ENCODE measurements around the gene SCUBE1.

Gene SCUBE1

DNA sequence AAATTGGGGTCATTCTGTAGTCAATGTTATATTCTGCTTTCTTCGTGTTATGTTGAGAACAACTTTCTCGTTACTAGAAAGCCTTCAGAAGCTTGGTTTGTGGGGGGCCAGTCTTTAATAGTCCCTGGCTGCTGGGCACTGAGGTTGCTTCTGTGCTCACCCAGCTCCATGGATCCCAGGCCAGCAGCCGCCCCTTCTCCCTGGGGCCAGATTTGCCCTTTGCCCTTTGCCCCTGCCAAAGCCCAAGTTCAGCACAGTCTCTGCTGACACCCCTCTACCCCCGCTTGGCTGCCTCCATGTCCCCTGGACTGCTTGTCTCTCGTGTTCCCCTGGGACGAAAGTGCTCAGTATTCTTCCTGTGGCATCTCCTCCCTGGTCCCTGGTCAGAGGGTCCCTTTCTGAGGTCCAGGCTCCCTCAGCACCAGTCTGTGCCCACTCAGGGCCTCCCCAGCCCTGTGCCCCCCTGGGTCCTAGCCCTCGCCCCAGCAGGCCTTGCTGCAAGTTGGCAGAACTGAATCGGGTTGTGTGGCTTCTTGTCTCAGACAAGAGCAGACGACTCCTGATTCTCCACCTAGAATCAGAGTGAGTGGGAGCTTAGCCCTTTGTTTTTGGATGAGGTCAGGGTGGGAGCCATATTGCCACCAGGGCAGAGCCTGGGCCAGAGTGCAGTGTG lies 185.2 kb downstream of the SCUBE1 start:
- Mint-ChIP-seq H3K4me3 (no peak overlapping the region), H3K4me1 (peaks cover 2% of the 10 kb centered on the region), H3K27ac (peak overlapping the region in 1 of 3 experiments; percentile 24), H3K9me3 (no peaks in the 10 kb centered on the region), H3K27me3 (ENCODE audit: low read depth) (peaks cover 6% of the 10 kb centered on the region), H3K36me3 (ENCODE audit: low read depth) (no peaks in the 10 kb centered on the region)
- TF ChIP-seq, protein P1, sequence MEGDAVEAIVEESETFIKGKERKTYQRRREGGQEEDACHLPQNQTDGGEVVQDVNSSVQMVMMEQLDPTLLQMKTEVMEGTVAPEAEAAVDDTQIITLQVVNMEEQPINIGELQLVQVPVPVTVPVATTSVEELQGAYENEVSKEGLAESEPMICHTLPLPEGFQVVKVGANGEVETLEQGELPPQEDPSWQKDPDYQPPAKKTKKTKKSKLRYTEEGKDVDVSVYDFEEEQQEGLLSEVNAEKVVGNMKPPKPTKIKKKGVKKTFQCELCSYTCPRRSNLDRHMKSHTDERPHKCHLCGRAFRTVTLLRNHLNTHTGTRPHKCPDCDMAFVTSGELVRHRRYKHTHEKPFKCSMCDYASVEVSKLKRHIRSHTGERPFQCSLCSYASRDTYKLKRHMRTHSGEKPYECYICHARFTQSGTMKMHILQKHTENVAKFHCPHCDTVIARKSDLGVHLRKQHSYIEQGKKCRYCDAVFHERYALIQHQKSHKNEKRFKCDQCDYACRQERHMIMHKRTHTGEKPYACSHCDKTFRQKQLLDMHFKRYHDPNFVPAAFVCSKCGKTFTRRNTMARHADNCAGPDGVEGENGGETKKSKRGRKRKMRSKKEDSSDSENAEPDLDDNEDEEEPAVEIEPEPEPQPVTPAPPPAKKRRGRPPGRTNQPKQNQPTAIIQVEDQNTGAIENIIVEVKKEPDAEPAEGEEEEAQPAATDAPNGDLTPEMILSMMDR (IDR thresholded peaks at IDR 0.05; ENCODE audit: unreplicated experiment in 3 of 3) = no peak

DNA sequence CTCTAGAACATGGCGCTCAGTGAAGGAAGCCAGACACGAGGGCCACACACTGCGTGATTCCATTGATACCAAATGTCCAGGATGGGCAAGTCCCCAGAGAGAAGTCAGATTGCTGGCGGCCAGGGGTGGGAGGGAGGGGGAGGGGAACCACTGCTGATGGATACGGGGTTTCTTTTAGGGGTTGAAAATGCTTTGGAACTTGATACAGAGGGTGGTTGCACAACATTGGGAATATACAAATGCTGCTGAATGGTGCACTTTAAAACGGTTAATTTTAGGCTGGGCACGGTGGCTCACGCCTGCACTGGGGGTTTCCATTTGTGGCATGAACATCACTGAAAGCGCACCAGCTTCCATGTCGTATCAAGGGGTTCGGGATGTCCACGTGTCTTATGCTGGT lies 186.8 kb downstream of the SCUBE1 start:
- Mint-ChIP-seq H3K27me3 (ENCODE audit: low read depth) (peaks cover 8% of the 10 kb centered on the region), H3K27ac (no peak overlapping the region), H3K4me1 (peaks cover 6% of the 10 kb centered on the region), H3K36me3 (ENCODE audit: low read depth) (no peaks in the 10 kb centered on the region), H3K9me3 (no peaks in the 10 kb centered on the region), H3K4me3 (no peak overlapping the region)
- TF ChIP-seq, protein P1 (IDR thresholded peaks at IDR 0.05; ENCODE audit: unreplicated experiment in 3 of 3) = no peak

DNA sequence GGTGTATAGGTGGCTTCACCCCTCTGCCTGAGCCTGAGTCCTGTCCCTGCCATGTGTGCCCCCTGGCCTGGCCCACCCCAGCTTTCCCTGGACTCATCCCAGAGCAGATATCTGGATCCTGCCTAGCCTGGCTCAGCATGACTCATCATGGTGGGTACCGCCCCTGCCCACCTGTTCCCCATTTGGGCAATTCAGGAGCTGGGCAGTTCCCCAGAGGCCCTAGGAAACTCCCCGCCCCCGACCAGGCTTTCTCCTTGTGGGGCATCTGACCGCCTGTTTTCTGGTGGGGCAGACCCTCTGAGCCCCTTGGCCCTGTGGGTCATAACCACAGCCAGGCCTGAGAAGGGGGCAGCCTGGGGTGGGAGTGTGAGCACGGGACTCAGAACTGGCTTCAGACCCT lies 187.4 kb downstream of the SCUBE1 start:
- Mint-ChIP-seq H3K27ac (no peak overlapping the region), H3K36me3 (ENCODE audit: low read depth) (no peaks in the 10 kb centered on the region), H3K27me3 (ENCODE audit: low read depth) (peaks cover 8% of the 10 kb centered on the region), H3K4me1 (peaks cover 10% of the 10 kb centered on the region), H3K9me3 (no peaks in the 10 kb centered on the region), H3K4me3 (no peak overlapping the region)
- TF ChIP-seq, protein P1 (IDR thresholded peaks at IDR 0.05; ENCODE audit: unreplicated experiment in 3 of 3) = no peak

DNA sequence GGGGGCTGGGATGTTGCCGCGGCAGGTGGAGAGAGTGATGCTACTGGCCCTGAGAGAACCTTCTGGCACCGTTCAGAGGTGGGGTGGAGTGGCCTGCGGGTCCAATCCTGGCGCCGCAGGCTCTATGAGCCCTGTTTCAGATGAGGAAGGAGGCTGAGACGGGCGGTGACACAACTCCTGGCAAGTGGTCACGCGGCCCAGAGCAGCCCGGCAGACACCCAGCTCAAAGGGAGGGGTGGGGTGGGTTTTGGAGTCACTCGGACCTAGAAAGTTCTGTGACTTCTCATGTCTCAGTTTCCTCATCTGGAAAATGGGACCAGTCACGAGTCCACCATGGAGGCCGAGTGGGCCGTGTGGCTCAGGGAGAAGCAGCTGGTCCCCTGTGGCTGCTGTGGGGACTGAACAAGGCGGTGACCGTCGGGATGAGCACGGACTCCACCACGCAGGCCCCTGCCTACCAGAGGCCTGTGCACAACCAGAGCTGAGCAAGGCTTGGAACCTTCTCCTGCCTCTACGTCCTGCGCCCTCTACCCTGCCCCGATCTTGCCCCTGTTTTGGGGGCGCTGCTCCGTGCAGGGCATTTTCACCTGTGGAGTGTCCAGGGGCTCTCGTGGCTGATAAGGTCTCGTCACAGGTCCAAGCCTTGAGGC lies 188.2 kb downstream of the SCUBE1 start:
- no peaks in the 10 kb centered on the region for H3K9me3 Mint-ChIP-seq
- TF ChIP-seq, protein P1 (IDR thresholded peaks at IDR 0.05; ENCODE audit: unreplicated experiment in 3 of 3) = no peak
- H3K36me3 Mint-ChIP-seq (ENCODE audit: low read depth) = no peaks in the 10 kb centered on the region
- H3K4me1 Mint-ChIP-seq = peaks cover 11% of the 10 kb centered on the region
- H3K27ac Mint-ChIP-seq = no peak overlapping the region
- H3K27me3 Mint-ChIP-seq (ENCODE audit: low read depth) = peaks cover 4% of the 10 kb centered on the region
- H3K4me3 Mint-ChIP-seq = no peak overlapping the region

DNA sequence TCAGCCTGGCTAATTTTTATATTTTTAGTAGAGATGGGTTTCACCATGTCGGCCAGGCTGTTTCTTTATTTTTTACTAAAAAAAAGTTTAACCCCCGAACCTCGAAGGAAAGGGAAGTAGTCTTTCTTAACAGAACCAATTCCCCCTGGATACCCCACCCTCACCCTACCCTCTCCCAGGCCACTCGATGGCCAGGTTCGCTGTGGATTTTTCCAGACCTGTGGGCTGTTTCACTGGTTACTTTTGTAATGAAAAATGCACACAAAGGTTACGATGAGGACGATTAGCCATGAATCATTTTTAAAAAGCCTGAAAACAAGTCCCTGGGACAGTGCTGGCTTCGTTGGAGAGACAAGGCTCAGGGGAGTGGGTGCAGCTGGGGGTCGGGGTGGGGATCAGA lies 189.3 kb downstream of the SCUBE1 start:
- H3K27ac Mint-ChIP-seq = no peak overlapping the region
- TF ChIP-seq, protein P1 (IDR thresholded peaks at IDR 0.05; ENCODE audit: unreplicated experiment in 3 of 3) = no peak
- H3K27me3 Mint-ChIP-seq (ENCODE audit: low read depth) = peaks cover 4% of the 10 kb centered on the region
- H3K9me3 Mint-ChIP-seq = no peaks in the 10 kb centered on the region
- H3K4me1 Mint-ChIP-seq = peaks cover 11% of the 10 kb centered on the region
- no peak overlapping the region for H3K4me3 Mint-ChIP-seq
- H3K36me3 Mint-ChIP-seq (ENCODE audit: low read depth) = no peaks in the 10 kb centered on the region
